Hepatocyte (in vitro differentiated cells): ENCODE measurements around the gene NTRK3. TPM values are rescaled to one million over a fixed set of nuclear protein-coding genes. Genes with fewer than 3 reads are reported as not detected.

Experiments
- DNase-seq: peaks from one replicate; pipeline ENCODE4 v3.0.0-alpha.2; 2016; ENCODE audit warnings: low spot score
- H2AFZ ChIP-seq: fragments of 200-600 bp; sonication (generic); 2 replicates; pipeline ENCODE4 v1.6.0; 2016; ENCODE audit warnings: antibody characterized with exemption, mild to moderate bottlenecking
- H3K27ac ChIP-seq: fragments of 200-600 bp; sonication (generic); 2 replicates; pipeline ENCODE4 v1.5.1; 2016; ENCODE audit warnings: mild to moderate bottlenecking
- H3K27me3 ChIP-seq: fragments of 200-600 bp; sonication (generic); 2 replicates; pipeline ENCODE4 v1.6.1; 2016
- H3K36me3 ChIP-seq: fragments of 200-600 bp; sonication (generic); replicated peaks from 2 replicates; pipeline ENCODE4 v1.5.1; 2016; ENCODE audit warnings: low read depth; ENCODE audit not compliant: insufficient read depth
- H3K4me1 ChIP-seq: fragments of 200-600 bp; sonication (generic); 2 replicates; pipeline ENCODE4 v1.5.1; 2016; ENCODE audit warnings: mild to moderate bottlenecking, moderate library complexity; ENCODE audit not compliant: insufficient read depth
- H3K4me2 ChIP-seq: fragments of 200-600 bp; sonication (generic); 2 replicates; pipeline ENCODE4 v1.6.0; 2016
- H3K4me3 ChIP-seq: fragments of 200-600 bp; sonication (generic); 2 replicates; pipeline ENCODE4 v1.5.1; 2016; ENCODE audit warnings: mild to moderate bottlenecking
- H3K79me2 ChIP-seq: fragments of 200-600 bp; sonication (generic); 2 replicates; pipeline ENCODE4 v1.6.0; 2017; ENCODE audit warnings: mild to moderate bottlenecking
- H3K9me2 ChIP-seq: fragments of 200-600 bp; sonication (generic); replicated peaks from 2 replicates; pipeline ENCODE4 v1.6.0; 2017; ENCODE audit warnings: mild to moderate bottlenecking; ENCODE audit not compliant: insufficient read depth
- H3K9me3 ChIP-seq: fragments of 200-600 bp; sonication (generic); 2 replicates; pipeline ENCODE4 v1.5.1; 2016; ENCODE audit warnings: low read depth, mild to moderate bottlenecking
- H4K20me1 ChIP-seq: fragments of 200-600 bp; sonication (generic); 2 replicates; pipeline ENCODE4 v1.6.0; 2016; ENCODE audit warnings: mild to moderate bottlenecking; ENCODE audit not compliant: insufficient read depth, poor library complexity, severe bottlenecking
- EZH2 ChIP-seq: fragments of 200-600 bp; sonication (generic); IDR thresholded peaks from 2 replicates; pipeline ENCODE4 v1.6.1; 2016; ENCODE audit warnings: antibody characterized with exemption, mild to moderate bottlenecking, borderline replicate concordance
- EZH2phosphoT487 ChIP-seq: fragments of 200-600 bp; sonication (generic); IDR thresholded peaks from one replicate; pipeline ENCODE4 v1.6.1; 2018; ENCODE audit warnings: antibody characterized with exemption, mild to moderate bottlenecking, low read depth, moderate library complexity; ENCODE audit not compliant: unreplicated experiment, severe bottlenecking
- WGBS: methylation state at CpG from one replicate; pipeline ENCODE4 v1.1.6; 2016; ENCODE audit warnings: low lambda C conversion rate; ENCODE audit errors: missing lambda C conversion rate; 5-methylcytosine and 5-hydroxymethylcytosine counted together
- polyA plus RNA-seq: library from polyadenylated mRNA; unstranded; fragments of >200 nt; fragmentation: Nextera tagmentation; extraction: Ambion mirVana; gene quantifications from 2 replicates; pipeline ENCODE4 v1.2.1, GENCODE V29; 2016
- total RNA-seq: library from RNA; depleted of rRNA; stranded (reverse); fragments of >200 nt; gene quantifications from 2 replicates; pipeline ENCODE4 v1.2.3, GENCODE V29; 2014
- TF ChIP-seq, protein P1 (sequence below): fragments of 200-600 bp; sonication (generic); IDR thresholded peaks from 2 replicates; pipeline ENCODE4 v1.5.1; 2016; ENCODE audit warnings: antibody characterized with exemption, mild to moderate bottlenecking; ENCODE audit not compliant: poor library complexity

Gene NTRK3
- total and polyA plus RNA-seq, 2 experiments from 2014 or later: 4.9 to 5.6 TPM

DNA sequence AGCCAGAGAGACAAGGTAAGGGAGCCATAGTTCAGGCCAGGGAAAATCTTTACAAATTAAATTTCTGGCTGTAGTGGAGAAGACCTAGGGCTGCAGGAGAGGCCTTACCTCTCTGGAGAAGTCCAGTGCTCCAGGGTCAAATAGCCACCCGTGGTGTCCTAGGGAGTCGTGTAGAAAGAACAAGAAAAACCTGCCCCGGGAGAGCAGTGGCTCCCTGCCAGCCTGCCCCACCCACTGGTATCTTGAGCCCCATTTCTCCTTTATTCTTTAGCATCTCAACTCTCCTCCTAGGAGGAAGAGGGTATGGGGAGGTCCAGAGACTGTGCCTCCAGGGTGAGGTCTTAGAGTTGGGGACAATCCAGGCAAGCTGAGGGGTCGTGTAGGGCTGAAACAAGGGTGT is 32.1 kb upstream of the NTRK3 start:
- H3K27ac ChIP-seq: no peak overlapping the region
- WGBS: 61% methylated on average over 4 of the region's 4 CpGs
- H4K20me1 ChIP-seq: no peaks in the 10 kb centered on the region
- no peak overlapping the region for H3K4me3 ChIP-seq
- H3K4me2 ChIP-seq: no peak overlapping the region
- H3K79me2 ChIP-seq: no peaks in the 10 kb centered on the region
- TF ChIP-seq, protein P1, sequence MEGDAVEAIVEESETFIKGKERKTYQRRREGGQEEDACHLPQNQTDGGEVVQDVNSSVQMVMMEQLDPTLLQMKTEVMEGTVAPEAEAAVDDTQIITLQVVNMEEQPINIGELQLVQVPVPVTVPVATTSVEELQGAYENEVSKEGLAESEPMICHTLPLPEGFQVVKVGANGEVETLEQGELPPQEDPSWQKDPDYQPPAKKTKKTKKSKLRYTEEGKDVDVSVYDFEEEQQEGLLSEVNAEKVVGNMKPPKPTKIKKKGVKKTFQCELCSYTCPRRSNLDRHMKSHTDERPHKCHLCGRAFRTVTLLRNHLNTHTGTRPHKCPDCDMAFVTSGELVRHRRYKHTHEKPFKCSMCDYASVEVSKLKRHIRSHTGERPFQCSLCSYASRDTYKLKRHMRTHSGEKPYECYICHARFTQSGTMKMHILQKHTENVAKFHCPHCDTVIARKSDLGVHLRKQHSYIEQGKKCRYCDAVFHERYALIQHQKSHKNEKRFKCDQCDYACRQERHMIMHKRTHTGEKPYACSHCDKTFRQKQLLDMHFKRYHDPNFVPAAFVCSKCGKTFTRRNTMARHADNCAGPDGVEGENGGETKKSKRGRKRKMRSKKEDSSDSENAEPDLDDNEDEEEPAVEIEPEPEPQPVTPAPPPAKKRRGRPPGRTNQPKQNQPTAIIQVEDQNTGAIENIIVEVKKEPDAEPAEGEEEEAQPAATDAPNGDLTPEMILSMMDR: no peak
- peaks cover 16% of the 10 kb centered on the region for H3K27me3 ChIP-seq
- no peaks in the 10 kb centered on the region for H3K36me3 ChIP-seq
- DNase-seq: no peak
- H3K4me1 ChIP-seq: peaks cover 13% of the 10 kb centered on the region
- no peak overlapping the region for H2AFZ ChIP-seq
- no peaks in the 10 kb centered on the region for H3K9me3 ChIP-seq
- H3K9me2 ChIP-seq: no peaks in the 10 kb centered on the region

DNA sequence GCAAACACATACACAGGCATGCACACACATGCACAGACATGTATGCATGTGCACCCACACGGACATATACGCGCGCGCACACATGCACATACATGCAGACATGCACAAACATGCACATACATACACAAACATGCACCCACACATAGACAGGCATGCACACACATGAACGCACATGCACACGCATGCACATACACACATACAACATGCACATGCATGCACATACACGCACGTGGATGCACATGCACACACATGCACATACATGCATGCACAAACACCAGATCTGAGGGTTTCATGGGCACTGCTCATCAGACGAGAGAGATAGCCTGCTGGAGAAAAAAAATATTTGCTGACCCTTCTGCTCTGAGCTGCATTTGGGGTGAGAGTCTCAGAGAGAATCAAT is 31.7 kb upstream of the NTRK3 start:
- no peak overlapping the region for H3K27ac ChIP-seq
- no peak overlapping the region for H3K4me2 ChIP-seq
- H3K4me3 ChIP-seq: no peak overlapping the region
- 94% methylated on average over 10 of the region's 10 CpGs for WGBS
- H3K4me1 ChIP-seq: peaks cover 13% of the 10 kb centered on the region
- no peaks in the 10 kb centered on the region for H4K20me1 ChIP-seq
- H3K36me3 ChIP-seq: no peaks in the 10 kb centered on the region
- H3K9me2 ChIP-seq: no peaks in the 10 kb centered on the region
- no peaks in the 10 kb centered on the region for H3K9me3 ChIP-seq
- peaks cover 19% of the 10 kb centered on the region for H3K27me3 ChIP-seq
- TF ChIP-seq, protein P1: no peak
- TF ChIP-seq EZH2: no peak
- no peak overlapping the region for H2AFZ ChIP-seq
- no peaks in the 10 kb centered on the region for H3K79me2 ChIP-seq
- no peak for DNase-seq

DNA sequence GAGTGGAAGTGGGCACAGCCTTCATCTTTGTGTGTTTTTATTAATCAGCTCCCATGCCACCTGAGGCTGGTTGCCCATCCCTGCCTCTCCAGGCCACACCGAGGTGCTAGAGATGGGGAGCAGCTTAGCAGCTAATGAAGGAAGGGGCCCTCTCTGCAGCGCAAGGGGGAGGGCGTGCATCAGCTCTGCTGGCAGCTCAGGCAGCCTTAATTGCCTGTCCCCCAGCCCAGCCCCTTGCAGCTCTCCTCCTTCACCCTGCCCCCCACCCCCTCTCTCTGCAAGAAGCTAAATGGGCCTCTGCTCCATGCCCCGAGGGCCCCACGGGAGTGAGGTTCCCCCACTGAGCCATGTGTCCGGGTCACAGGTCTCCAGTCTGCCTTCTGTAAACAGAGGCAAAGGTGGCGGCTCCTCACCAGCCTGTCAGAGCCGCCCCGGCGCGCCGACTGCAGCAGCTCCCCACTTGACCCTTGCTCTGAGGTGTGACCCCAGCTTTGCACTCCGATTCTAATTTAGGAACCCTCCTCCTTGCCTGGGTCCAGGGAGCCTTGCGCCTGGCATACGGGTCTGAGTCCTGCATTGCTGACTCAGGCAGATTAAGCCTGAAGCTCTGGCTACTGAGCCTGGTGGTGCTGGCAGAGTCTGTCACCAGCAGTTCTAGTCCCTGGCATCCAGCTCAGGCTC is 27.9 kb upstream of the NTRK3 start:
- H4K20me1 ChIP-seq: no peaks in the 10 kb centered on the region
- no peak overlapping the region for H2AFZ ChIP-seq
- H3K9me3 ChIP-seq: no peaks in the 10 kb centered on the region
- peaks cover 33% of the 10 kb centered on the region for H3K27me3 ChIP-seq
- H3K79me2 ChIP-seq: no peaks in the 10 kb centered on the region
- no peaks in the 10 kb centered on the region for H3K9me2 ChIP-seq
- H3K4me2 ChIP-seq: peak overlapping the region; percentile 58
- no peak overlapping the region for H3K27ac ChIP-seq
- DNase-seq: peak; percentile 37
- WGBS: 15% methylated on average over 14 of the region's 15 CpGs
- no peak overlapping the region for H3K4me3 ChIP-seq
- H3K36me3 ChIP-seq: no peaks in the 10 kb centered on the region
- H3K4me1 ChIP-seq: peaks cover 13% of the 10 kb centered on the region
- TF ChIP-seq EZH2 (no peak), EZH2phosphoT487 (no peak)
- TF ChIP-seq, protein P1: no peak

DNA sequence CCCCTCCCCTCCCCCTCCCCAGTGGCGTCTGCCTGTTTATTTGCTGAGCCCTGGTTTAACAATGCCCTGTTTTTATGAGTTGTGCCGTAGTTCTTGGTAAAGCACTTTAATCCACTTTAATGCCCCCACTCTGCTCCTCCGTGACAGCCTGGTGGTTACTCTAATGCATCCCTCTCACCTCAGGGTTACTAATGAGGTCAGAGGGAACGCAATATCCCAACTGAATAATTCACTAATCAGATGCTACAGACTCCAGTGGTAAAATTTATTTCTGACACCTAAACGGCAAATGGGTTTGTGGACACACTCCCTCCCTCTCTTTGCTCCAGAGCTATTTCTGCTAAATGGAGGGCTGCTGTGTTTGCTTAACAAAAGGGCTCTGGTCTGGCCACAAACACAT is 26.1 kb upstream of the NTRK3 start:
- Histone ChIP-seq H3K27me3 (peaks cover 38% of the 10 kb centered on the region), H3K9me3 (no peaks in the 10 kb centered on the region), H3K9me2 (no peaks in the 10 kb centered on the region), H3K4me1 (peaks cover 13% of the 10 kb centered on the region), H3K4me2 (no peak overlapping the region), H4K20me1 (no peaks in the 10 kb centered on the region), H3K36me3 (no peaks in the 10 kb centered on the region), H3K79me2 (no peaks in the 10 kb centered on the region), H3K27ac (no peak overlapping the region), H2AFZ (no peak overlapping the region), H3K4me3 (no peak overlapping the region)
- TF ChIP-seq, protein P1: no peak
- no peak for TF ChIP-seq EZH2phosphoT487
- no peak for TF ChIP-seq EZH2
- no peak for DNase-seq
- WGBS: 22% methylated on average over 4 of the region's 5 CpGs
